Brain microvascular endothelial cell (primary cell): ENCODE results near the gene MMRN2.

Experiments
- DNase-seq: peaks from one replicate; pipeline ENCODE4 v3.0.0-alpha.2; 2020
- H3K27ac ChIP-seq: fragments of 250-450 bp; sonication (Bioruptor Pico); 2 replicates; pipeline ENCODE4 v1.5.1; 2020; ENCODE audit warnings: mild to moderate bottlenecking, moderate library complexity
- H3K27me3 ChIP-seq: fragments of 250-450 bp; sonication (Bioruptor Pico); replicated peaks from 2 replicates; pipeline ENCODE4 v1.5.1; 2020; ENCODE audit warnings: mild to moderate bottlenecking
- H3K36me3 ChIP-seq: fragments of 250-450 bp; sonication (Bioruptor Pico); replicated peaks from 2 replicates; pipeline ENCODE4 v1.5.1; 2020; ENCODE audit warnings: mild to moderate bottlenecking
- H3K4me3 ChIP-seq: 2 replicates; pipeline ENCODE4 v1.5.1; 2011; ENCODE audit warnings: low read depth, mild to moderate bottlenecking, control low read depth, low read length, moderate library complexity
- CTCF ChIP-seq: IDR thresholded peaks from 2 replicates; pipeline ENCODE4 v1.5.1; 2011; ENCODE audit warnings: low read depth, mild to moderate bottlenecking, moderate library complexity, low read length, control low read depth, inconsistent platforms; ENCODE audit errors: missing control alignments
- in situ Hi-C: cut with HindIII; loops from 2 replicates; pipeline ENCODE4 v1.10.0; 2017; ENCODE audit warnings: low sequenced_read_pairs, low pct_ligation_motif_present

Gene MMRN2

GRCh38 chr10:86962136-86962980, 4.9 kb upstream of the MMRN2 start:
- H3K27ac ChIP-seq, result no peak overlapping the region
- no peaks in the 10 kb centered on the region for H3K36me3 ChIP-seq
- no peak for TF ChIP-seq CTCF
- H3K27me3 ChIP-seq, result no peaks in the 10 kb centered on the region
- no peak overlapping the region for H3K4me3 ChIP-seq
- DNase-seq, result no peak
- in situ Hi-C loops, result no loop called here

DNA sequence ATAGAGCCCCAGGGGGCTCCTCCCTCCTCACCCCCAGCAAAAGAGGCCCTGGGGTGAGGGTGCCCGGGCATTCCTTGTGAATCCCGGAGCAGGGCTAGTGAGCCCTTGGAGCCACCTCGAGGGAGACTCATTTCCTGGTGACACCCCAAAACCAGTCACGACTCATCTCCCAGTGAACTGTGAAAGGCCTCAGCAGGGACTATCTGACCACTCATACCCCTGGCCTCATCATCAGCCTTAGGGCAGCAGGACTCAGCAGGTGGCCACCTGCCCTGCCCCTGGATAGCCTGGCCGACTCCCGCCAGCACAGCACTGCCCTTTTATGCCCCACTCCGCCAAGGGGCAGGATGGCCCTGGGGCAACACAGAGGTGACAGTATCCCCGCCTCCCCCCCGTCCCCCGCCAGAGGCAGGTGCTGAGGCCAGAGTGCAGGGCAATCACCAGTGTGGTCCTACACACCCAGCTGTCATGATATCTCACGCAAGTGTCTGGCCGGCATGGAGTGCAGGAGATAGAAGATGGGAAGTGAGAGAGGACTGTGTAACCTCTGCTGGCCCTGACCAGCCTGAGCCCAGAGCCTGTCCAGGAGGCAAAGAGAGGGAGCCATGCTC, 4.2 kb upstream of the MMRN2 start:
- no peak for DNase-seq
- no peak for TF ChIP-seq CTCF
- Histone ChIP-seq H3K27me3 (no peaks in the 10 kb centered on the region), H3K27ac (no peak overlapping the region), H3K36me3 (no peaks in the 10 kb centered on the region), H3K4me3 (no peak overlapping the region)
- in situ Hi-C loops, result no loop called here

DNA sequence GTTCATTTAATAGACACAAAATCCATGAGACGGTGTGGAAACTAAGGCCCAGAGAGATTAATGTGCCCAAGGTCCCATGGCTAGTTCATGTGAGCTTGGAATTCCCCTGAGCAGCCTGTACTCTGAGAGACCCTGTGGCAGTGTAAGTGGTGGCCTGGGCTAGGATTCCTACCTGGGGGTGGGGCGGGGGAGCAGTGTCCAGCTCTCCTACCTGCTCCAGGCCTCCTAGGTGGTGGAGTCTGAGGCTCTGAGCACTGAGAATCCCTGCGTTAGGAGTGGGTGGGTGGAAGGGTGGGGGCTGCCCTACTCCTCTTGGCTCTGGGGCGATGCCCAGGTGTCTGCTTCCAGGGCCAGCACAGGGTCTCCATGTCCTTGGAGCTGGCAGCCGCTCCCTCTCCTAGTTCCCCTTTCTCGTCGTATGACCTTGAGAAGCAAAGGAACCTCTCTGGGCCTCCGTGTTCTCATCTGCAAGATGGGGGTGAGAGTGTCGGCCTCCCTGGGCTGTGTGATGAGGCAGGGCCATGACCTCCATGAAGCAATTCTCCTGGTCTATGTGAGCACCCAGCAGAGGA, 3.5 kb upstream of the MMRN2 start:
- in situ Hi-C loops, result no loop called here

GRCh38 chr10:86960003-86960862, 2.8 kb upstream of the MMRN2 start:
- in situ Hi-C loops, result no loop called here
- H3K4me3 ChIP-seq, result no peak overlapping the region
- DNase-seq, result peak; percentile 39
- no peaks in the 10 kb centered on the region for H3K36me3 ChIP-seq
- no peak overlapping the region for H3K27ac ChIP-seq
- no peaks in the 10 kb centered on the region for H3K27me3 ChIP-seq
- peak; percentile 95 for TF ChIP-seq CTCF

More for the DNA sequence above, 3.5 kb upstream of the MMRN2 start:
- Histone ChIP-seq H3K27ac (no peak overlapping the region), H3K27me3 (no peaks in the 10 kb centered on the region), H3K4me3 (no peak overlapping the region), H3K36me3 (no peaks in the 10 kb centered on the region)
- TF ChIP-seq CTCF, result no peak
- no peak for DNase-seq

- DNase-seq, result no peak
- no peaks in the 10 kb centered on the region for H3K27me3 ChIP-seq
- H3K36me3 ChIP-seq, result no peaks in the 10 kb centered on the region
- in situ Hi-C loops, result no loop called here
- no peak overlapping the region for H3K4me3 ChIP-seq
- H3K27ac ChIP-seq, result no peak overlapping the region
- TF ChIP-seq CTCF, result no peak
Measured at GRCh38 chr10:86959737-86960002, 2.3 kb upstream of the MMRN2 start.
